ENCODE results near the gene MDK.

DNA sequence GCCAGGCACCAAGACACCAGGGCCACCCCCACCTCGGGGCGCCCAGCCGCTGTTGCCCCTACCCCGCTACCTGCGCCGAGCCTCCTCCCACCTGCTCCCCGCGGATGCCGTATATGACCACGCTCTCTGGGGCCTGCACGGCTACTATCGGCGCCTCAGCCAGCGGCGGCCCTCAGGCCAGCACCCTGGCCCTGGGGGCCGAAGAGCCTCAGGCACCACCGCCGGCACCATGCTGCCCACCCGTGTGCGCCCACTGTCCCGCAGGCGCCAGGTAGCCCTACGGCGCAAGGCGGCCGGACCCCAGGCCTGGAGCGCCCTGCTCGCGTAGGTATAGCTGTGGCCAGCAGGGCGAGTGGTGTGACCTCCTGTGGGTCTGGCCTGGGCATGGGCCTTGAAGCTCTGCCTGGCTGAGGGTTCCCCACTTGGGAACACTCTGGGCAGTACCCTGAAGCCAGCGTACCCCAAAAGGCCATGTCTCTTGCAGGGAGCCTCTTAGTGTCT, 14.8 kb upstream of the MDK start:
- TF ChIP-seq, protein P1, sequence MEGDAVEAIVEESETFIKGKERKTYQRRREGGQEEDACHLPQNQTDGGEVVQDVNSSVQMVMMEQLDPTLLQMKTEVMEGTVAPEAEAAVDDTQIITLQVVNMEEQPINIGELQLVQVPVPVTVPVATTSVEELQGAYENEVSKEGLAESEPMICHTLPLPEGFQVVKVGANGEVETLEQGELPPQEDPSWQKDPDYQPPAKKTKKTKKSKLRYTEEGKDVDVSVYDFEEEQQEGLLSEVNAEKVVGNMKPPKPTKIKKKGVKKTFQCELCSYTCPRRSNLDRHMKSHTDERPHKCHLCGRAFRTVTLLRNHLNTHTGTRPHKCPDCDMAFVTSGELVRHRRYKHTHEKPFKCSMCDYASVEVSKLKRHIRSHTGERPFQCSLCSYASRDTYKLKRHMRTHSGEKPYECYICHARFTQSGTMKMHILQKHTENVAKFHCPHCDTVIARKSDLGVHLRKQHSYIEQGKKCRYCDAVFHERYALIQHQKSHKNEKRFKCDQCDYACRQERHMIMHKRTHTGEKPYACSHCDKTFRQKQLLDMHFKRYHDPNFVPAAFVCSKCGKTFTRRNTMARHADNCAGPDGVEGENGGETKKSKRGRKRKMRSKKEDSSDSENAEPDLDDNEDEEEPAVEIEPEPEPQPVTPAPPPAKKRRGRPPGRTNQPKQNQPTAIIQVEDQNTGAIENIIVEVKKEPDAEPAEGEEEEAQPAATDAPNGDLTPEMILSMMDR (IDR thresholded peaks at IDR 0.05; ENCODE audit: low read length): no peak
- TF ChIP-seq EZH2 (IDR thresholded peaks at IDR 0.05; ENCODE audit: borderline replicate concordance, low read length): no peak
